PC-9 (cell line): Measurements from ENCODE around the gene NFKB2. TPM values are rescaled to one million over a fixed set of nuclear protein-coding genes. Genes with fewer than 3 reads are reported as not detected.

Experiments used
- BruUV-seq: library from RNA; stranded (reverse); fragments of 400-500 nt; replicated peaks from 2 replicates; lab custom pipeline; 2021; lab: Mats Ljungman, UMichigan
- CTCF ChIA-PET: fragments of 300-600 bp; sonication (Branson Sonifier 250); formaldehyde crosslinking; loops from one replicate; lab custom pipeline; 2022; ENCODE audit warnings: antibody characterized with exemption; lab: Charles Lee
- POLR2A ChIA-PET: fragments of 300-600 bp; sonication (Branson Sonifier 250); formaldehyde crosslinking; loops from one replicate; lab custom pipeline; 2022; ENCODE audit warnings: antibody characterized with exemption; ENCODE audit not compliant: unreplicated experiment; lab: Charles Lee
- DNase-seq, 2 experiments: peaks; one replicate each; pipeline versions ENCODE4 v3.0.0 to v3.0.0-alpha.2; 2015 to 2022; ENCODE audit warnings: mixed read lengths in 1 of 2
- H2AFZ ChIP-seq: fragments of 200-600 bp; sonication (generic); 2 replicates; pipeline ENCODE4 v1.8.1; 2017; ENCODE audit warnings: antibody characterized with exemption
- H3F3A ChIP-seq: fragments of 200-600 bp; sonication (generic); 2 replicates; pipeline ENCODE4 v1.8.1; 2017; ENCODE audit warnings: antibody characterized with exemption, mild to moderate bottlenecking, low read depth; ENCODE audit not compliant: insufficient read depth
- H3K27ac ChIP-seq: fragments of 200-600 bp; sonication (generic); 2 replicates; pipeline ENCODE4 v1.6.1; 2016; ENCODE audit warnings: mixed run types
- H3K27me3 ChIP-seq: fragments of 200-600 bp; sonication (generic); 2 replicates; pipeline ENCODE4 v1.6.1; 2016; ENCODE audit warnings: low read depth, mixed run types; ENCODE audit not compliant: insufficient read depth
- H3K36me3 ChIP-seq: fragments of 200-600 bp; sonication (generic); 2 replicates; pipeline ENCODE4 v1.6.1; 2016; ENCODE audit warnings: low read depth, mixed run types
- H3K4me1 ChIP-seq: fragments of 200-600 bp; sonication (generic); replicated peaks from 2 replicates; pipeline ENCODE4 v1.6.1; 2016; ENCODE audit warnings: mixed run types; ENCODE audit not compliant: insufficient read depth
- H3K4me2 ChIP-seq: fragments of 200-600 bp; sonication (generic); 2 replicates; pipeline ENCODE4 v1.6.1; 2017; ENCODE audit warnings: mixed run types
- H3K4me3 ChIP-seq: fragments of 200-600 bp; sonication (generic); 2 replicates; pipeline ENCODE4 v1.6.1; 2016; ENCODE audit warnings: mixed run types
- H3K79me2 ChIP-seq: fragments of 200-600 bp; sonication (generic); 2 replicates; pipeline ENCODE4 v1.6.1; 2017; ENCODE audit warnings: low read depth, mixed run types
- H3K9me2 ChIP-seq: fragments of 200-600 bp; sonication (generic); 2 replicates; pipeline ENCODE4 v1.8.1; 2017; ENCODE audit warnings: mild to moderate bottlenecking; ENCODE audit not compliant: insufficient read depth
- H3K9me3 ChIP-seq: fragments of 200-600 bp; sonication (generic); 2 replicates; pipeline ENCODE4 v1.8.1; 2016; ENCODE audit warnings: low read depth; ENCODE audit not compliant: insufficient read depth
- H4K20me1 ChIP-seq: fragments of 200-600 bp; sonication (generic); 2 replicates; pipeline ENCODE4 v1.8.1; 2017; ENCODE audit not compliant: insufficient read depth
- EZH2 ChIP-seq: fragments of 200-600 bp; sonication (generic); IDR thresholded peaks from 2 replicates; pipeline ENCODE4 v1.8.0; 2017; ENCODE audit warnings: antibody characterized with exemption, low read depth
- intact Hi-C: fragments of 100-400 bp; cut with micrococcal nuclease; formaldehyde crosslinking; loops from one replicate; pipeline ENCODE4 v1.10.0; 2022; ENCODE audit not compliant: unreplicated experiment
- total RNA-seq: library from RNA; stranded (reverse); gene quantifications from 2 replicates; pipeline ENCODE4 v1.2.3, GENCODE V29; 2021
- TF ChIP-seq, protein P1 (sequence below): fragments of 200-600 bp; sonication (generic); conservative IDR thresholded peaks from 2 replicates; pipeline ENCODE4 v1.6.1; 2017; ENCODE audit warnings: mixed run types, antibody characterized with exemption, mild to moderate bottlenecking, moderate library complexity

NFKB2 gene
- total RNA-seq, 1 experiment from 2014 or later: 26.3 TPM

DNA sequence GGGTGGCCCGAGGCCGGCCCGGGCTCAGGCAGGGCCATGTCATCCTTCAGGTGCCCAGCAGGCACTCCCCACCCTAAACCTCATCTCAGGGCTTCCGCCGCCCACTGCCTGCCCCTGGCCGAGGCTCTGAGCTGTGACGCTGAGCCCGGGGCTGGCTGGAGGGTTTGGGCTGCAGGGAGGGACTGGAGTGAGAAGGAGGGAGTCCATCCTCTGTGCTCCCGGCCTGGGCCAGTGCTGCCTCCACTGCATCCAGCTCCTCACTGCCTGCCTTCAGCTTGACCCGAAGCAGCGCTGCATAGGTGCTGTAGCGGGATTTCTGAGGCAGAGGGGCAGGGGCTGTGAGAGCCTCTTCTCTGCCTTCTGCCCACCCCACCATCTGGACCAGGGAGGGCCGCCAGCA, 7.6 kb downstream of the NFKB2 start:
- Histone ChIP-seq H3K9me2 (no peaks in the 10 kb centered on the region), H2AFZ (no peak overlapping the region), H3K4me1 (peaks cover 13% of the 10 kb centered on the region), H3F3A (peaks cover 4% of the 10 kb centered on the region; the same call in 1 of the 2 replicates), H3K27ac (no peak overlapping the region), H3K4me3 (no peak overlapping the region), H4K20me1 (no peaks in the 10 kb centered on the region), H3K36me3 (no peaks in the 10 kb centered on the region), H3K4me2 (no peak overlapping the region), H3K27me3 (no peaks in the 10 kb centered on the region), H3K79me2 (no peaks in the 10 kb centered on the region), H3K9me3 (no peaks in the 10 kb centered on the region)
- ChIA-PET POLR2A (interaction anchor here (0.6 kb wide), 1 partner anchor 8 kb away, joined by 13 read pairs; the partner anchor contains the start of gene NFKB2), CTCF (no interaction called here)
- intact Hi-C loops: loop anchor here (2.0 kb wide), 2 partner anchors 18 to 234 kb away; partner anchors contain the start of gene FBXL15
- BruUV-seq: no TSS peak
- TF ChIP-seq EZH2: no peak
- TF ChIP-seq, protein P1, sequence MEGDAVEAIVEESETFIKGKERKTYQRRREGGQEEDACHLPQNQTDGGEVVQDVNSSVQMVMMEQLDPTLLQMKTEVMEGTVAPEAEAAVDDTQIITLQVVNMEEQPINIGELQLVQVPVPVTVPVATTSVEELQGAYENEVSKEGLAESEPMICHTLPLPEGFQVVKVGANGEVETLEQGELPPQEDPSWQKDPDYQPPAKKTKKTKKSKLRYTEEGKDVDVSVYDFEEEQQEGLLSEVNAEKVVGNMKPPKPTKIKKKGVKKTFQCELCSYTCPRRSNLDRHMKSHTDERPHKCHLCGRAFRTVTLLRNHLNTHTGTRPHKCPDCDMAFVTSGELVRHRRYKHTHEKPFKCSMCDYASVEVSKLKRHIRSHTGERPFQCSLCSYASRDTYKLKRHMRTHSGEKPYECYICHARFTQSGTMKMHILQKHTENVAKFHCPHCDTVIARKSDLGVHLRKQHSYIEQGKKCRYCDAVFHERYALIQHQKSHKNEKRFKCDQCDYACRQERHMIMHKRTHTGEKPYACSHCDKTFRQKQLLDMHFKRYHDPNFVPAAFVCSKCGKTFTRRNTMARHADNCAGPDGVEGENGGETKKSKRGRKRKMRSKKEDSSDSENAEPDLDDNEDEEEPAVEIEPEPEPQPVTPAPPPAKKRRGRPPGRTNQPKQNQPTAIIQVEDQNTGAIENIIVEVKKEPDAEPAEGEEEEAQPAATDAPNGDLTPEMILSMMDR: no peak
- DNase-seq: no peak

DNA sequence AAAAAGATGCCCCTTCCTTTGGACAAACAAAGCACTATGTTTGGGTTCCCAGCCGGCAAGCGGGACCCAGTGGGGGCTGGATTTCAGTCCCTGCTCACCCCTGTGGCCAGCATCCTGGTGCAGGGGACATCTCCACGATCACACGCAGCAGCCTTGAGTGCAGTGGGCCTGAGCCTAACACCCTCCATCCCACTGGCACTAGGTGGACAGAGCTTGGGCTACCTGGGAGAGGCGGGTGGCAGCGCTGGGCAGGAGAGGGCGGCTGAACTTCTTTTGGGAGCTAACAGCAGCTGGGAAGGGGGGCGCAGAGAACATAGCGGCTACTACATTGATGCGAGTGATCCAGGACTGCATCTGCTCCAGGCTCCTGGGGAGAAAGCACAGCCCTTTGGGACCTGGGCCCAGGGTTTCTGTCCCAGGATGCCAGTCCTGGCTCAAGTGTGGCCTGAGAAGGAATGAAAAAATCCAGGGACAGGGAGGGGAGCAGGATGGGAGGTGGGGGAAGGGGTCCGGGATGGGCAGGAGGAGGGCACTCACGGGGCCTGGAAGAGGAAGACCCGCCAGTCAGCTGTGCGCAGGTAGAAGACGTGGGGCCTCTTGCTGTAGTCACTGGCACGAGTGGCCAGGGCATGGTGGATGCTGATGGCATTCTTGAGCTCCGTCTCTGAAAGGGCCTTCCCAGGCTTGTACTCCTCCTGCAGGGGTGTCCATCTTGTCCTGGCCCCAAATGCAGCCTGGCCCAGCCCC, 9.0 kb downstream of the NFKB2 start:
- CTCF ChIA-PET: interaction anchor here (0.6 to 0.8 kb wide), 2 partner anchors 9 to 15 kb away, joined by 4 to 6 read pairs; partner anchors contain the start of gene NFKB2
- no peaks in the 10 kb centered on the region for H3K79me2 ChIP-seq
- H3K36me3 ChIP-seq: no peaks in the 10 kb centered on the region
- H3K4me1 ChIP-seq: peaks cover 13% of the 10 kb centered on the region
- no peak overlapping the region for H3K4me2 ChIP-seq
- H3K9me2 ChIP-seq: no peaks in the 10 kb centered on the region
- no peaks in the 10 kb centered on the region for H3K9me3 ChIP-seq
- POLR2A ChIA-PET: no interaction called here
- DNase-seq: no peak
- peaks cover 4% of the 10 kb centered on the region; the same call in 1 of the 2 replicates for H3F3A ChIP-seq
- no peaks in the 10 kb centered on the region for H3K27me3 ChIP-seq
- intact Hi-C loops: no loop called here
- H3K27ac ChIP-seq: no peak overlapping the region
- no peak overlapping the region for H2AFZ ChIP-seq
- TF ChIP-seq, protein P1: no peak
- TF ChIP-seq EZH2: no peak
- no peaks in the 10 kb centered on the region for H4K20me1 ChIP-seq
- no peak overlapping the region for H3K4me3 ChIP-seq
- BruUV-seq: no TSS peak

DNA sequence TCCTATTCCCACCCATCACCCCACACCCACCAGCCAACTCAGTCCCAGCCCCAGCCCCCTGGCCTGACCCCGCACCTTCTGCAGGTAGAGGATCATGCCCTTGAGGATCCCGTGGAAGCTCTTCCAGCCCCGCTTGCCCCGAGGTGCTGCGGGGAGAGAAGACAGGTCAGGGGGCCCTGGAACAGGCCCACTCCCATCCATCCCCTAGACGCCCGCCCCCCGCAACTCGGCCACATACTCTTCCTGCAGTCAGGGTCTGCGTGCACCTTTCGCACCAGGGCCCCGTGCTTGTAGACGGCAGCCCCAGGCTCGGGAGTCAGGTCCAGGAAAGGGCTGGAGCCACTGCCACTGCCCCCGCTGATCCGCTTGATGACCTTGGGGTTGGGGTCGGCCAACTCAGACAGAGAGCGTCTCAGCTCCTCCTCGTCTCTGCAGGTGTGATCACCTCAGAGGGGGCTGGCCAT, 9.6 kb downstream of the NFKB2 start:
- BruUV-seq: no TSS peak
- Histone ChIP-seq H3K9me2 (no peaks in the 10 kb centered on the region), H3K36me3 (no peaks in the 10 kb centered on the region), H3K4me3 (no peak overlapping the region), H3K4me2 (no peak overlapping the region), H3K27me3 (peaks cover 6% of the 10 kb centered on the region; the same call in 1 of the 2 replicates), H3K79me2 (no peaks in the 10 kb centered on the region), H2AFZ (no peak overlapping the region), H3K27ac (no peak overlapping the region), H3F3A (peaks cover 4% of the 10 kb centered on the region; the same call in 1 of the 2 replicates), H3K9me3 (no peaks in the 10 kb centered on the region), H3K4me1 (peaks cover 13% of the 10 kb centered on the region), H4K20me1 (no peaks in the 10 kb centered on the region)
- TF ChIP-seq, protein P1: no peak
- DNase-seq: no peak
- POLR2A ChIA-PET: no interaction called here
- intact Hi-C loops: no loop called here
- CTCF ChIA-PET: interaction anchor here (0.6 kb wide), 1 partner anchor 9 kb away, joined by 4 read pairs; the partner anchor contains the start of gene NFKB2
